Neural crest cell (in vitro differentiated cells): Measurements from ENCODE around the gene DOCK4. TPM values are rescaled to one million over a fixed set of nuclear protein-coding genes. Genes with fewer than 3 reads are reported as not detected.

Source experiments
- DNase-seq: peaks from one replicate; pipeline ENCODE4 v3.0.0; 2021; ENCODE audit warnings: low read depth, mixed read lengths, low spot score
- H3K27ac Mint-ChIP-seq: one replicate; pipeline ENCODE4 v1.8.0; 2021; ENCODE audit warnings: mild to moderate bottlenecking, mixed read lengths; ENCODE audit not compliant: unreplicated experiment
- H3K27me3 Mint-ChIP-seq: 2 replicates; pipeline ENCODE4 v1.8.0; 2021; ENCODE audit warnings: low read depth, mild to moderate bottlenecking, mixed read lengths
- H3K36me3 Mint-ChIP-seq: 2 replicates; pipeline ENCODE4 v1.8.0; 2021; ENCODE audit warnings: low read depth, mild to moderate bottlenecking, mixed read lengths
- H3K4me1 Mint-ChIP-seq: 2 replicates; pipeline ENCODE4 v1.8.0; 2021; ENCODE audit warnings: mixed read lengths
- H3K4me3 Mint-ChIP-seq: one replicate; pipeline ENCODE4 v1.8.0; 2021; ENCODE audit warnings: mild to moderate bottlenecking, mixed read lengths
- H3K9me3 Mint-ChIP-seq: 2 replicates; pipeline ENCODE4 v1.8.0; 2021; ENCODE audit warnings: mixed read lengths
- CTCF ChIP-seq: fragments of 200-600 bp; sonication (generic); conservative IDR thresholded peaks from 2 replicates; pipeline ENCODE4 v1.5.0; 2021; ENCODE audit warnings: antibody characterized with exemption, mild to moderate bottlenecking
- total RNA-seq: library from RNA; stranded (reverse); gene quantifications from 2 replicates; pipeline ENCODE4 v1.2.1, GENCODE V29; 2021

DOCK4 gene
- total RNA-seq, 1 donor from 2014 or later, result 15.3 TPM

GRCh38 chr7:112152186-112152585, 54.0 kb downstream of the DOCK4 start:
- TF ChIP-seq CTCF, result no peak
- peaks cover 18% of the 10 kb centered on the region for H3K4me1 Mint-ChIP-seq
- DNase-seq, result no peak
- H3K9me3 Mint-ChIP-seq, result no peaks in the 10 kb centered on the region
- H3K27me3 Mint-ChIP-seq, result no peaks in the 10 kb centered on the region
- no peaks in the 10 kb centered on the region for H3K36me3 Mint-ChIP-seq
- no peak overlapping the region for H3K4me3 Mint-ChIP-seq
- no peak overlapping the region for H3K27ac Mint-ChIP-seq

- TF ChIP-seq CTCF, result no peak
- DNase-seq, result no peak
- Mint-ChIP-seq H3K36me3 (no peaks in the 10 kb centered on the region), H3K4me3 (no peak overlapping the region), H3K27me3 (no peaks in the 10 kb centered on the region), H3K27ac (no peak overlapping the region), H3K9me3 (no peaks in the 10 kb centered on the region), H3K4me1 (peaks cover 18% of the 10 kb centered on the region)
Observed at GRCh38 chr7:112150823-112151641, 55.2 kb downstream of the DOCK4 start.

GRCh38 chr7:112149734-112150133, 56.5 kb downstream of the DOCK4 start:
- DNase-seq, result no peak
- H3K9me3 Mint-ChIP-seq, result no peaks in the 10 kb centered on the region
- H3K4me3 Mint-ChIP-seq, result no peak overlapping the region
- no peaks in the 10 kb centered on the region for H3K27me3 Mint-ChIP-seq
- TF ChIP-seq CTCF, result no peak
- no peaks in the 10 kb centered on the region for H3K36me3 Mint-ChIP-seq
- no peak overlapping the region for H3K27ac Mint-ChIP-seq
- H3K4me1 Mint-ChIP-seq, result peaks cover 18% of the 10 kb centered on the region

- Mint-ChIP-seq H3K27me3 (no peaks in the 10 kb centered on the region), H3K27ac (peak overlapping the region; percentile 6), H3K9me3 (no peaks in the 10 kb centered on the region), H3K4me3 (no peak overlapping the region), H3K4me1 (peaks cover 18% of the 10 kb centered on the region), H3K36me3 (no peaks in the 10 kb centered on the region)
- no peak for TF ChIP-seq CTCF
- DNase-seq, result no peak
Observed at GRCh38 chr7:112147793-112148361, 58.3 kb downstream of the DOCK4 start.

GRCh38 chr7:112145206-112145605, 61.0 kb downstream of the DOCK4 start:
- no peak for DNase-seq
- H3K4me1 Mint-ChIP-seq, result peaks cover 18% of the 10 kb centered on the region
- no peak overlapping the region for H3K4me3 Mint-ChIP-seq
- no peaks in the 10 kb centered on the region for H3K27me3 Mint-ChIP-seq
- no peak overlapping the region for H3K27ac Mint-ChIP-seq
- no peaks in the 10 kb centered on the region for H3K9me3 Mint-ChIP-seq
- no peak for TF ChIP-seq CTCF
- no peaks in the 10 kb centered on the region for H3K36me3 Mint-ChIP-seq
